Endothelial cell of umbilical vein (primary cell): ENCODE measurements around the gene SP3. TPM values are rescaled to one million over a fixed set of nuclear protein-coding genes. Genes with fewer than 3 reads are reported as not detected.

Source experiments
- BruUV-seq: library from RNA; stranded (reverse); fragments of 400-500 nt; replicated peaks from 2 replicates; lab custom pipeline; 2021; lab: Mats Ljungman, UMichigan
- CTCF ChIA-PET: fragments of 300-600, 350-600 bp; sonication (Branson Sonifier 250); formaldehyde crosslinking; loops from one replicate; lab custom pipeline; 2021; ENCODE audit warnings: antibody characterized with exemption, inconsistent platforms; lab: Charles Lee
- POLR2A ChIA-PET: fragments of 300-600, 350-600 bp; sonication (Branson Sonifier 250); formaldehyde crosslinking; loops from one replicate; lab custom pipeline; 2021; ENCODE audit warnings: antibody characterized with exemption, inconsistent platforms; lab: Charles Lee
- DNase-seq: peaks from one replicate; pipeline ENCODE4 v3.0.0-alpha.2; 2011; ENCODE audit warnings: low read depth, low spot score
- FAIRE-seq: peaks from 2 replicates; lab custom pipeline; 2011; peaks lifted over from hg19 to GRCh38; lab: Jason Lieb, UNC
- H2AFZ ChIP-seq: 2 replicates; pipeline ENCODE4 v1.6.0; 2012; ENCODE audit warnings: low read depth, low read length, control low read depth, inconsistent platforms
- H3K27ac ChIP-seq: 2 replicates; pipeline ENCODE4 v1.5.1; 2011; ENCODE audit warnings: low read depth, mild to moderate bottlenecking, control low read depth, low read length, moderate library complexity; ENCODE audit not compliant: insufficient read depth
- H3K27me3 ChIP-seq, 2 experiments: 2 replicates each; pipeline versions ENCODE4 v1.6.0 to v1.6.1; 2011; ENCODE audit warnings: low read length in 2 of 2, mixed read lengths in 1 of 2; ENCODE audit not compliant: control insufficient read depth in 2 of 2, insufficient read depth in 2 of 2
- H3K36me3 ChIP-seq, 2 experiments: 2 replicates in 1 of 2; 3 replicates in 1 of 2; pipeline ENCODE4 v1.5.1; 2011; ENCODE audit warnings: low read length in 2 of 2, mild to moderate bottlenecking in 1 of 2, moderate library complexity in 1 of 2; ENCODE audit not compliant: control insufficient read depth in 2 of 2, insufficient read depth in 2 of 2; ENCODE audit errors: extremely low read depth in 1 of 2
- H3K4me1 ChIP-seq: 3 replicates; pipeline ENCODE4 v1.5.1; 2011; ENCODE audit warnings: mild to moderate bottlenecking, low read length; ENCODE audit not compliant: control insufficient read depth, insufficient read depth; ENCODE audit errors: extremely low read depth
- H3K4me2 ChIP-seq: 2 replicates; pipeline ENCODE4 v1.6.1; 2011; ENCODE audit warnings: low read length, control low read depth, mixed read lengths; ENCODE audit not compliant: insufficient read depth
- H3K4me3 ChIP-seq, 3 experiments: fragments of 200-600 bp in 1 of 3; sonication (generic), shearing (Covaris generic) in 1 of 3; replicated peaks in 1 of 3; 2 replicates each; pipeline ENCODE4 v1.5.1; 2011 to 2016; ENCODE audit warnings: control low read depth in 3 of 3, low read length in 3 of 3, mild to moderate bottlenecking in 2 of 3, inconsistent platforms in 1 of 3, low read depth in 1 of 3, moderate library complexity in 1 of 3; ENCODE audit not compliant: insufficient read depth in 1 of 3
- H3K79me2 ChIP-seq: 2 replicates; pipeline ENCODE4 v1.6.0; 2012; ENCODE audit warnings: low read length, inconsistent platforms; ENCODE audit not compliant: control insufficient read depth, insufficient read depth
- H3K9ac ChIP-seq: replicated peaks from 2 replicates; pipeline ENCODE3; 2011; ENCODE audit warnings: low read length, control low read depth; ENCODE audit not compliant: insufficient read depth; ENCODE audit errors: extremely low read depth
- H3K9me1 ChIP-seq: replicated peaks from 3 replicates; pipeline ENCODE4 v1.6.0; 2011; ENCODE audit warnings: mild to moderate bottlenecking, low read length; ENCODE audit not compliant: control insufficient read depth, insufficient read depth; ENCODE audit errors: extremely low read depth
- H3K9me3 ChIP-seq: replicated peaks from 2 replicates; pipeline ENCODE4 v1.5.1; 2012; ENCODE audit warnings: low read length, inconsistent platforms; ENCODE audit not compliant: control insufficient read depth, insufficient read depth
- H4K20me1 ChIP-seq: replicated peaks from 2 replicates; pipeline ENCODE3; 2011; ENCODE audit warnings: mild to moderate bottlenecking, low read length; ENCODE audit not compliant: control insufficient read depth, insufficient read depth; ENCODE audit errors: extremely low read depth
- CTCF ChIP-seq, 2 donors: IDR thresholded peaks; 1 replicate in 1 of 2; 2 replicates in 1 of 2; pipeline ENCODE4 v1.5.1; 2011; ENCODE audit warnings: low read length in 2 of 2, mild to moderate bottlenecking in 2 of 2, moderate library complexity in 2 of 2, control low read depth in 1 of 2, inconsistent platforms in 1 of 2, low read depth in 1 of 2; ENCODE audit not compliant: insufficient read depth in 1 of 2; ENCODE audit errors: extremely low read depth in 1 of 2
- EZH2 ChIP-seq: IDR thresholded peaks from 2 replicates; pipeline ENCODE4 v1.6.1; 2012; ENCODE audit warnings: borderline replicate concordance, low read depth, mild to moderate bottlenecking, moderate library complexity, low read length, inconsistent platforms; ENCODE audit not compliant: severe bottlenecking
- FOS ChIP-seq: IDR thresholded peaks from 2 replicates; pipeline ENCODE4 v1.6.1; 2011; ENCODE audit warnings: mild to moderate bottlenecking, low read length, moderate library complexity, borderline replicate concordance; ENCODE audit not compliant: insufficient read depth
- JUN ChIP-seq: IDR thresholded peaks from 2 replicates; pipeline ENCODE4 v1.6.1; 2011; ENCODE audit warnings: borderline replicate concordance, low read depth; ENCODE audit not compliant: insufficient read length, insufficient read depth
- MAX ChIP-seq: IDR thresholded peaks from 2 replicates; pipeline ENCODE4 v1.6.1; 2011; ENCODE audit not compliant: insufficient read depth, insufficient read length
- MYC ChIP-seq: IDR thresholded peaks from one replicate; pipeline ENCODE4 v1.6.1; 2011; ENCODE audit warnings: mild to moderate bottlenecking, low read depth, low read length
- POLR2A ChIP-seq: IDR thresholded peaks from 2 replicates; pipeline ENCODE4 v1.6.1; 2012; ENCODE audit warnings: low read depth, mild to moderate bottlenecking, control low read depth, low read length
- POLR2AphosphoS5 ChIP-seq: IDR thresholded peaks from 2 replicates; pipeline ENCODE4 v1.6.1; 2012; ENCODE audit warnings: low read depth, mild to moderate bottlenecking, control low read depth, low read length, moderate library complexity; ENCODE audit not compliant: insufficient read depth
- dilution Hi-C: fragments of 300-500 bp; cut with MboI; formaldehyde crosslinking; loops from one replicate; pipeline ENCODE4 v1.15.0; 2019; ENCODE audit warnings: low sequenced_read_pairs; ENCODE audit not compliant: extremely low pct_ligation_motif_present
- intact Hi-C: fragments of 100-400 bp; cut with micrococcal nuclease; formaldehyde crosslinking; loops from one replicate; pipeline ENCODE4 v1.10.0; 2022
- polyA plus RNA-seq, 4 experiments: library from polyadenylated mRNA; depleted of rRNA in 3 of 4; stranded (reverse) in 3 of 4; unstranded in 1 of 4; fragments of >200 nt; gene quantifications; 2 replicates each; pipeline versions ENCODE4 v1.2.1 to v1.2.3, GENCODE V29; 2011 to 2012; ENCODE audit warnings: missing spikeins in 1 of 4
- total RNA-seq: library from RNA; stranded (reverse); gene quantifications from 2 replicates; pipeline ENCODE4 v1.2.3, GENCODE V29; 2021

SP3 gene
- total and polyA plus RNA-seq, 2 donors (not counting 3 experiments of a cell fraction or from before 2014, with no cell fraction given): 23.9 to 59.0 TPM

- CTCF ChIA-PET: no interaction called here
These were observed 96.8 kb downstream of the SP3 start for GRCh38 chr2:173868406-173868805.

More at GRCh38 chr2:173868406-173868805, 96.8 kb downstream of the SP3 start:
- Histone ChIP-seq H3K4me1 (no peaks in the 10 kb centered on the region), H3K36me3 (no peaks in the 10 kb centered on the region), H4K20me1 (no peaks in the 10 kb centered on the region), H2AFZ (no peak overlapping the region), H3K9ac (no peak overlapping the region), H3K79me2 (no peaks in the 10 kb centered on the region), H3K4me3 (no peak overlapping the region), H3K9me1 (no peaks in the 10 kb centered on the region), H3K4me2 (no peak overlapping the region), H3K9me3 (no peaks in the 10 kb centered on the region), H3K27me3 (peaks cover 2 to 21% of the 10 kb centered on the region in 2 experiments), H3K27ac (no peak overlapping the region)
- TF ChIP-seq CTCF (IDR thresholded peaks at IDR 0.05; ENCODE audit: extremely low read depth in 1 of 2, insufficient read depth in 1 of 2, low read depth in 1 of 2, low read length in 2 of 2): no peak
- TF ChIP-seq JUN: no peak
- no peak for TF ChIP-seq POLR2A
- TF ChIP-seq MAX: no peak
- TF ChIP-seq MYC: no peak
- TF ChIP-seq EZH2: no peak
- no peak for TF ChIP-seq POLR2AphosphoS5
- TF ChIP-seq FOS: no peak
- FAIRE-seq (no peak), DNase-seq (no peak)
- intact Hi-C loops (no loop called here), dilution Hi-C loops (no loop called here)
- POLR2A ChIA-PET: no interaction called here
- BruUV-seq: no TSS peak
